TTC549 (cell line): ENCODE results near the gene FSTL1.

ENCODE experiments used
- FAIRE-seq: peaks from 2 replicates; lab custom pipeline; 2012; peaks lifted over from hg19 to GRCh38; lab: Jason Lieb, UNC

FSTL1 gene

DNA sequence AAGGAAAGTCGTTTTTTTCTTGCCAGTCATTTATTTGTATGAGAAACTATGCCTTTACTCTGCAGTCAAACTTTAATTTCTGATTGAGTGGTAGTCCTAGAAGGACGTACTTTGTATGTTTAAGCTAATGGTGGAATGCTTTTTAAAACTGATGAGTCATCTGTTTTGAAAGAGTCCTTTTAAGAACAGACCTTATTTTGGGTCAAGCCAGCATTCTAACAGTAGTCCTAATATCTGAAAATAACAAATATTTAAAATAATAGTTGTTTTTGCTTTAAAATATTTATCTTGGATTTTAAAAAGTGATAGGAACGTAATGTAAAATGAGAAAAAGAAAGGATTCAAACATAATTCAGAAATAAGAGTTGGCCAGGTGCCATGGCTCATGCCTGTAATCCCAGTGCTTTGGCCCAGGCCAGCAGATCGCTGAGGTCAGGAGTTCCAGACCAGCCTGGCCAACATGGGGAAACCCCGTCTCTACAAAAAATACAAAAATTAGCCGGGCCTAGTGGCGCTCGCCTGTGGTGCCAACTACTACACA lies 100.3 kb downstream of the FSTL1 start:
- no peak for FAIRE-seq

GRCh38 chr3:120349855-120350125 lies 101.0 kb downstream of the FSTL1 start:
- no peak for FAIRE-seq

DNA sequence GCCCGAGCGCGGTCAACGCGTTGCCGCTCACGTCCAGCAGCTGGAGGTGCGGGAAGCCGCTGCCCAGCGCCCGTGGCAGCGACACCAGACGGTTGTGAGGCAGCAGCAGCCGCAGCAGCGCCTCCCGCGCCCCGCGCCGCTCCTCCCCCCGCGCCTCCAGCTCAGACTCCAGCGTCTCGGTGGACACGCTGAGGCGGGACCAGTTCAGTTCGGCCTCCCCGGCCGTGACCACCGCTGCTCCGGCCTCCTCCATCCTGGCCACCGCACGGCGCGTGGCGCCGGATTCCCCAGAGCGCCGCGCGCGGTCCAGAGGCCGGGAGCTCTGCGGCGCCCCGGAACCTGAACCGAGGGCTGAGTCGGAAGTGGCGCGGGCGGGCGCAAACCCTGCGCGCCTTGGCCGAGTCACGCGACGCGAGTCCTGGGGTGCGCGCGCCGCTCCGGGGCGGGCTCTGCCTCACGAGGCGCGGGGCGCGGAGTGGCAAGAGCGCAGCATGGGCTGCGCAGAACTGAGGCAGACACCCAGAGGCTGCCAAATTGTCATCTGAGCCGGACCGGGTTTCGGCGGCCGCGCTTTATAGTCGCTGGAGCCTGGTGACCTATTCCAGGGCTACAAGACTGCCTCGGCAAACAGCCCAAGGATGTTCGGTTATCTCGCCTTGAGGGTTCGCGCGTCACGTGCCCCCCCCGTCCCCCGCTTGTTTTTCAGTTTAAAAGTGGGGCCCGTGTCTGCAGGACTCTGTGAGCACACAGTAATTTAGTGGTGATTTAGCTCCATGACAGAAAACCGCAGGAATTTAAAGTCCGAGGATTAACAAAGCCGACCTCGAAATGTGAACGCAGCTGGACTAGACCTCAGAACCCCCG lies 101.6 kb downstream of the FSTL1 start, which contains the start of gene LRRC58:
Gene LRRC58, minus strand, starts transcription at position 364 of the 864 bp plus-strand sequence. Its CDS starts 111 bp downstream, at position 253.
- no peak for FAIRE-seq

GRCh38 chr3:120348065-120348990 lies 102.5 kb downstream of the FSTL1 start:
- FAIRE-seq = no peak

- no peak for FAIRE-seq
These were observed 106.4 kb downstream of the FSTL1 start for GRCh38 chr3:120344349-120344748.
